Liver (tissue), 9 donors: Measurements from ENCODE around the gene FSIP1. TPM values are rescaled to one million over a fixed set of nuclear protein-coding genes. Genes with fewer than 3 reads are reported as not detected.

ENCODE experiments used
- DNase-seq: peaks from one replicate; pipeline ENCODE4 v3.0.0-alpha.2; 2017; ENCODE audit warnings: low spot score
- H3K27ac ChIP-seq, 2 donors: one replicate each; pipeline ENCODE4 v1.7.0; 2013; ENCODE audit warnings: inconsistent platforms in 2 of 2, low read length in 2 of 2, control low read depth in 1 of 2, low read depth in 1 of 2, mild to moderate bottlenecking in 1 of 2
- H3K27me3 ChIP-seq, 4 donors: one replicate each; pipeline versions ENCODE4 v1.6.1 to v1.7.0; 2013; ENCODE audit warnings: low read length in 3 of 4, inconsistent platforms in 1 of 4, mild to moderate bottlenecking in 1 of 4, moderate library complexity in 1 of 4; ENCODE audit not compliant: control insufficient read depth in 4 of 4, insufficient read depth in 4 of 4
- H3K36me3 ChIP-seq, 4 donors: one replicate each; pipeline versions ENCODE4 v1.6.1 to v1.7.0; 2013; ENCODE audit warnings: low read length in 3 of 4, mild to moderate bottlenecking in 3 of 4, low read depth in 1 of 4, moderate library complexity in 1 of 4; ENCODE audit not compliant: control insufficient read depth in 4 of 4, insufficient read depth in 3 of 4
- H3K4me1 ChIP-seq, 4 donors: one replicate each; pipeline versions ENCODE4 v1.6.1 to v1.7.0; 2013; ENCODE audit warnings: low read length in 3 of 4, mild to moderate bottlenecking in 3 of 4, moderate library complexity in 1 of 4; ENCODE audit not compliant: control insufficient read depth in 4 of 4, insufficient read depth in 4 of 4
- H3K4me3 ChIP-seq, 3 donors: one replicate each; pipeline versions ENCODE4 v1.6.1 to v1.7.0; 2013; ENCODE audit warnings: low read length in 3 of 3, control low read depth in 1 of 3, low read depth in 1 of 3, mild to moderate bottlenecking in 1 of 3
- H3K9ac ChIP-seq, 2 donors: one replicate each; pipeline ENCODE4 v1.7.0; 2013; ENCODE audit warnings: low read length in 2 of 2, mild to moderate bottlenecking in 2 of 2, moderate library complexity in 2 of 2, control low read depth in 1 of 2, low read depth in 1 of 2
- H3K9me3 ChIP-seq, 4 donors: one replicate each; pipeline versions ENCODE4 v1.6.1 to v1.7.0; 2013; ENCODE audit warnings: low read length in 3 of 4; ENCODE audit not compliant: control insufficient read depth in 4 of 4
- ATF3 ChIP-seq: IDR thresholded peaks from 2 replicates; pipeline ENCODE4 v1.6.1; 2016; ENCODE audit warnings: antibody characterized with exemption
- EGR1 ChIP-seq, 2 donors: IDR thresholded peaks; 2 replicates each; pipeline ENCODE4 v1.6.1; 2016 to 2018; ENCODE audit warnings: antibody characterized with exemption in 2 of 2, low read depth in 2 of 2
- FOXA1 ChIP-seq: IDR thresholded peaks from 2 replicates; pipeline ENCODE4 v1.6.1; 2016; ENCODE audit warnings: antibody characterized with exemption
- FOXA2 ChIP-seq: IDR thresholded peaks from 2 replicates; pipeline ENCODE4 v1.6.1; 2016; ENCODE audit warnings: antibody characterized with exemption
- GABPA ChIP-seq, 2 donors: IDR thresholded peaks in 1 of 2; conservative IDR thresholded peaks in 1 of 2; 2 replicates each; pipeline ENCODE4 v1.6.1; 2016; ENCODE audit warnings: antibody characterized with exemption in 2 of 2, mild to moderate bottlenecking in 1 of 2, moderate library complexity in 1 of 2
- HNF4A ChIP-seq, 2 donors: conservative IDR thresholded peaks; 2 replicates each; pipeline ENCODE4 v1.6.1; 2016; ENCODE audit warnings: antibody characterized with exemption in 2 of 2, mild to moderate bottlenecking in 2 of 2
- HNF4G ChIP-seq: IDR thresholded peaks from 2 replicates; pipeline ENCODE4 v1.6.1; 2016; ENCODE audit warnings: antibody characterized with exemption
- JUND ChIP-seq, 2 donors: IDR thresholded peaks; 2 replicates each; pipeline ENCODE4 v1.6.1; 2016; ENCODE audit warnings: antibody characterized with exemption in 2 of 2
- MAX ChIP-seq: IDR thresholded peaks from 2 replicates; pipeline ENCODE4 v1.6.1; 2016; ENCODE audit warnings: antibody characterized with exemption
- NR2F2 ChIP-seq: IDR thresholded peaks from 2 replicates; pipeline ENCODE4 v1.6.1; 2016; ENCODE audit warnings: antibody characterized with exemption
- RAD21 ChIP-seq, 2 donors: IDR thresholded peaks; 2 replicates each; pipeline ENCODE4 v1.6.1; 2016; ENCODE audit warnings: antibody characterized with exemption in 2 of 2, mild to moderate bottlenecking in 2 of 2
- RXRA ChIP-seq, 2 donors: IDR thresholded peaks; 2 replicates each; pipeline ENCODE4 v1.6.1; 2017 to 2018; ENCODE audit warnings: antibody characterized with exemption in 2 of 2, mild to moderate bottlenecking in 1 of 2
- TAF1 ChIP-seq: conservative IDR thresholded peaks from 2 replicates; pipeline ENCODE4 v1.6.1; 2016; ENCODE audit warnings: antibody characterized with exemption, mild to moderate bottlenecking
- whole genome bisulfite sequencing: extraction: QIAGEN DNeasy Blood & Tissue Kit; methylation state at CpG from one replicate; pipeline ENCODE4 v1.1.7; 2013; 5-methylcytosine and 5-hydroxymethylcytosine counted together
- polyA plus RNA-seq, 2 donors: library from polyadenylated mRNA; stranded (reverse) in 1 of 2; unstranded in 1 of 2; fragments of 200-250 nt in 1 of 2; fragments of >200 nt in 1 of 2; fragmentation: Nextera tagmentation in 1 of 2; extraction: Ambion mirVana in 1 of 2; gene quantifications; one replicate each; pipeline versions ENCODE4 v1.2.1 to v1.2.3, GENCODE V29; 2013 to 2015
- total RNA-seq, 2 donors: library from RNA; depleted of rRNA; stranded (reverse); fragments of >200 nt; gene quantifications; one replicate each; pipeline ENCODE4 v1.2.3, GENCODE V29; 2014
- TF ChIP-seq, protein P1 (sequence below): fragments of 150-350 bp; IDR thresholded peaks from 2 replicates; pipeline ENCODE4 v1.5.1; 2017; ENCODE audit warnings: improper control_type of control experiment, low read depth, low read length; ENCODE audit not compliant: missing input control
- TF ChIP-seq, protein P2 (sequence below): IDR thresholded peaks from 2 replicates; pipeline ENCODE4 v1.6.1; 2016; ENCODE audit warnings: antibody characterized with exemption, mild to moderate bottlenecking
- TF ChIP-seq, protein P3 (sequence below): IDR thresholded peaks from 2 replicates; pipeline ENCODE4 v1.6.1; 2016; ENCODE audit warnings: antibody characterized with exemption
- donor health status: healthy.
- donor health status: healthy.
- donor health status: healthy.
- donor health status: healthy.
- donor health status: healthy.

FSIP1 gene
- total and polyA plus RNA-seq, 4 donors, result 0.05 to 0.29 (median 0.13) TPM

DNA sequence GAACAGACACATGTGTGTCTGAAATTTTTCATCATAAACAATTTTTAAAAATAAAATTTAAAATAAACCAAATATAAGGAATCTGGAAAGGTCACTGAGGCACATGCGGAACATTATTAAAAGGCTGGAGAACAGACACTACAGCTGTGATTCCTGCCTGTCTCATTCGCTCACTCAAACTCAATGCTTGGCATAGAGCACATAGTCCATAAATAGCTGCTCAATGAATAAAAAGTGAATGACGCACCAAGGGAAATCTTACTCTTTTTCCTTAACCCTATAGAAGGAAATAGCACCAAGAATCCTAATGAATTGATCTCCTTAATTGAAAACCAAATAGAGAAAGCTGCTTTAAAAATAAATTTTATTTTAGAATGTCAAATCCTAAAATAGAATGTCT, 98.4 kb downstream of the FSIP1 start (continued):
- TF ChIP-seq, protein P1, sequence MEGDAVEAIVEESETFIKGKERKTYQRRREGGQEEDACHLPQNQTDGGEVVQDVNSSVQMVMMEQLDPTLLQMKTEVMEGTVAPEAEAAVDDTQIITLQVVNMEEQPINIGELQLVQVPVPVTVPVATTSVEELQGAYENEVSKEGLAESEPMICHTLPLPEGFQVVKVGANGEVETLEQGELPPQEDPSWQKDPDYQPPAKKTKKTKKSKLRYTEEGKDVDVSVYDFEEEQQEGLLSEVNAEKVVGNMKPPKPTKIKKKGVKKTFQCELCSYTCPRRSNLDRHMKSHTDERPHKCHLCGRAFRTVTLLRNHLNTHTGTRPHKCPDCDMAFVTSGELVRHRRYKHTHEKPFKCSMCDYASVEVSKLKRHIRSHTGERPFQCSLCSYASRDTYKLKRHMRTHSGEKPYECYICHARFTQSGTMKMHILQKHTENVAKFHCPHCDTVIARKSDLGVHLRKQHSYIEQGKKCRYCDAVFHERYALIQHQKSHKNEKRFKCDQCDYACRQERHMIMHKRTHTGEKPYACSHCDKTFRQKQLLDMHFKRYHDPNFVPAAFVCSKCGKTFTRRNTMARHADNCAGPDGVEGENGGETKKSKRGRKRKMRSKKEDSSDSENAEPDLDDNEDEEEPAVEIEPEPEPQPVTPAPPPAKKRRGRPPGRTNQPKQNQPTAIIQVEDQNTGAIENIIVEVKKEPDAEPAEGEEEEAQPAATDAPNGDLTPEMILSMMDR, result no peak
- TF ChIP-seq, protein P2, sequence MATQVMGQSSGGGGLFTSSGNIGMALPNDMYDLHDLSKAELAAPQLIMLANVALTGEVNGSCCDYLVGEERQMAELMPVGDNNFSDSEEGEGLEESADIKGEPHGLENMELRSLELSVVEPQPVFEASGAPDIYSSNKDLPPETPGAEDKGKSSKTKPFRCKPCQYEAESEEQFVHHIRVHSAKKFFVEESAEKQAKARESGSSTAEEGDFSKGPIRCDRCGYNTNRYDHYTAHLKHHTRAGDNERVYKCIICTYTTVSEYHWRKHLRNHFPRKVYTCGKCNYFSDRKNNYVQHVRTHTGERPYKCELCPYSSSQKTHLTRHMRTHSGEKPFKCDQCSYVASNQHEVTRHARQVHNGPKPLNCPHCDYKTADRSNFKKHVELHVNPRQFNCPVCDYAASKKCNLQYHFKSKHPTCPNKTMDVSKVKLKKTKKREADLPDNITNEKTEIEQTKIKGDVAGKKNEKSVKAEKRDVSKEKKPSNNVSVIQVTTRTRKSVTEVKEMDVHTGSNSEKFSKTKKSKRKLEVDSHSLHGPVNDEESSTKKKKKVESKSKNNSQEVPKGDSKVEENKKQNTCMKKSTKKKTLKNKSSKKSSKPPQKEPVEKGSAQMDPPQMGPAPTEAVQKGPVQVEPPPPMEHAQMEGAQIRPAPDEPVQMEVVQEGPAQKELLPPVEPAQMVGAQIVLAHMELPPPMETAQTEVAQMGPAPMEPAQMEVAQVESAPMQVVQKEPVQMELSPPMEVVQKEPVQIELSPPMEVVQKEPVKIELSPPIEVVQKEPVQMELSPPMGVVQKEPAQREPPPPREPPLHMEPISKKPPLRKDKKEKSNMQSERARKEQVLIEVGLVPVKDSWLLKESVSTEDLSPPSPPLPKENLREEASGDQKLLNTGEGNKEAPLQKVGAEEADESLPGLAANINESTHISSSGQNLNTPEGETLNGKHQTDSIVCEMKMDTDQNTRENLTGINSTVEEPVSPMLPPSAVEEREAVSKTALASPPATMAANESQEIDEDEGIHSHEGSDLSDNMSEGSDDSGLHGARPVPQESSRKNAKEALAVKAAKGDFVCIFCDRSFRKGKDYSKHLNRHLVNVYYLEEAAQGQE, result no peak
- TF ChIP-seq FOXA1 (no peak), JUND (IDR thresholded peaks at IDR 0.05) (no peak), TAF1 (no peak), GABPA (IDR thresholded peaks at IDR 0.05 in 1 of 2, conservative IDR thresholded peaks at IDR 0.05 in 1 of 2) (no peak), MAX (no peak), NR2F2 (no peak)

- H3K27ac ChIP-seq, result no peak overlapping the region
- no peak for DNase-seq
- TF ChIP-seq, protein P1, result no peak
- no peak for TF ChIP-seq FOXA1
- no peak for TF ChIP-seq HNF4G
- TF ChIP-seq HNF4A (conservative IDR thresholded peaks at IDR 0.05), result no peak
- TF ChIP-seq JUND (IDR thresholded peaks at IDR 0.05), result no peak
- no peak for TF ChIP-seq TAF1
- TF ChIP-seq ATF3, result no peak
- TF ChIP-seq MAX, result no peak
- no peak for TF ChIP-seq EGR1 (IDR thresholded peaks at IDR 0.05; ENCODE audit: low read depth in 2 of 2)
- TF ChIP-seq RAD21 (IDR thresholded peaks at IDR 0.05), result no peak
- TF ChIP-seq, protein P3, sequence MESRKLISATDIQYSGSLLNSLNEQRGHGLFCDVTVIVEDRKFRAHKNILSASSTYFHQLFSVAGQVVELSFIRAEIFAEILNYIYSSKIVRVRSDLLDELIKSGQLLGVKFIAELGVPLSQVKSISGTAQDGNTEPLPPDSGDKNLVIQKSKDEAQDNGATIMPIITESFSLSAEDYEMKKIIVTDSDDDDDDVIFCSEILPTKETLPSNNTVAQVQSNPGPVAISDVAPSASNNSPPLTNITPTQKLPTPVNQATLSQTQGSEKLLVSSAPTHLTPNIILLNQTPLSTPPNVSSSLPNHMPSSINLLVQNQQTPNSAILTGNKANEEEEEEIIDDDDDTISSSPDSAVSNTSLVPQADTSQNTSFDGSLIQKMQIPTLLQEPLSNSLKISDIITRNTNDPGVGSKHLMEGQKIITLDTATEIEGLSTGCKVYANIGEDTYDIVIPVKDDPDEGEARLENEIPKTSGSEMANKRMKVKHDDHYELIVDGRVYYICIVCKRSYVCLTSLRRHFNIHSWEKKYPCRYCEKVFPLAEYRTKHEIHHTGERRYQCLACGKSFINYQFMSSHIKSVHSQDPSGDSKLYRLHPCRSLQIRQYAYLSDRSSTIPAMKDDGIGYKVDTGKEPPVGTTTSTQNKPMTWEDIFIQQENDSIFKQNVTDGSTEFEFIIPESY, result no peak
- TF ChIP-seq RXRA (IDR thresholded peaks at IDR 0.05), result no peak
- TF ChIP-seq, protein P2, result no peak
- TF ChIP-seq FOXA2, result no peak
- H3K27me3 ChIP-seq, result no peaks in the 10 kb centered on the region
- no peak overlapping the region for H3K9ac ChIP-seq
- 86% methylated on average over 2 of the region's 2 CpGs for WGBS
- H3K9me3 ChIP-seq, result no peaks in the 10 kb centered on the region
- no peaks in the 10 kb centered on the region for H3K36me3 ChIP-seq
- no peak overlapping the region for H3K4me3 ChIP-seq
- no peaks in the 10 kb centered on the region for H3K4me1 ChIP-seq
These were observed 100.3 kb downstream of the FSIP1 start for GRCh38 chr15:39682366-39682765.
